Measurements from ENCODE around the gene VCL. TPM values are rescaled to one million over a fixed set of nuclear protein-coding genes. Genes with fewer than 3 reads are reported as not detected.

VCL gene
- total RNA-seq, 4 donors from 2014 or later, result 54.8 to 92.9 (median 64.7) TPM

DNA sequence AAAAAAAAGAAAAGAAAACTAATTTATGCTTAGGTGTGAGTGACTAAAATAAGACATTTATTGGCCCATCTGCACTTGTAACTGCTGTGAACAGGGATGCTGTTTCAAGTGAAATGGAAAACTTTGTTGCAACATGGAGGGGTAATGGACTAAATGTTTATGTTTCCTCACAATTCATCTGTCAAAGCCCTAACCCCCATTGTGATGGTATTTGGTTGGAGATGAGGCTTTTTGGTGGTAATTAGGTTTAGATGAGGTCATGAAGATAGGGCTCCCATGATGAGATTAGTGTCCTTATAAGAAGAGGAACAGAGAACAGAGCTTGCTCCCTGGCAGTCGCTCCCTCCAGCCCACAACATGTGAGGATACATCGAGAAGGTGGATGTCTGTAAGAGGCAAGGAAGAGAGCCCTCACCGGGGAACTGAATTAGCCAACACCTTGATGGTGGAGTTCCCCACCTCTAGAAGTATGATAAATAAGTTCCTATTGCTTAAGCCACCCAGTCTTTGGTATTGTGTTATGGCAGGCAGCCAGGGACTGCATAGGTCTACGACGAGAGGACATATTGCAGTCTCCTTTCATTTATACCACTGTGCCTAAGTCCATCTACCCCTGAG lies 28.6 kb upstream of the VCL start:
- WGBS, result 73% methylated on average over 5 of the region's 5 CpGs
- Histone ChIP-seq H3K27ac (no peak overlapping the region), H3K27me3 (no peaks in the 10 kb centered on the region), H3K36me3 (no peaks in the 10 kb centered on the region), H3K4me3 (no peak overlapping the region), H3K4me1 (peaks cover 27% of the 10 kb centered on the region), H3K9me3 (no peaks in the 10 kb centered on the region)
- DNase-seq (ENCODE audit: low spot score in 2 of 2), result no peak
- no peak for TF ChIP-seq EP300 (IDR thresholded peaks at IDR 0.05)
- no peak for TF ChIP-seq POLR2A (IDR thresholded peaks at IDR 0.05)
- no peak for TF ChIP-seq POLR2AphosphoS5 (IDR thresholded peaks at IDR 0.05)
- TF ChIP-seq, protein P1, sequence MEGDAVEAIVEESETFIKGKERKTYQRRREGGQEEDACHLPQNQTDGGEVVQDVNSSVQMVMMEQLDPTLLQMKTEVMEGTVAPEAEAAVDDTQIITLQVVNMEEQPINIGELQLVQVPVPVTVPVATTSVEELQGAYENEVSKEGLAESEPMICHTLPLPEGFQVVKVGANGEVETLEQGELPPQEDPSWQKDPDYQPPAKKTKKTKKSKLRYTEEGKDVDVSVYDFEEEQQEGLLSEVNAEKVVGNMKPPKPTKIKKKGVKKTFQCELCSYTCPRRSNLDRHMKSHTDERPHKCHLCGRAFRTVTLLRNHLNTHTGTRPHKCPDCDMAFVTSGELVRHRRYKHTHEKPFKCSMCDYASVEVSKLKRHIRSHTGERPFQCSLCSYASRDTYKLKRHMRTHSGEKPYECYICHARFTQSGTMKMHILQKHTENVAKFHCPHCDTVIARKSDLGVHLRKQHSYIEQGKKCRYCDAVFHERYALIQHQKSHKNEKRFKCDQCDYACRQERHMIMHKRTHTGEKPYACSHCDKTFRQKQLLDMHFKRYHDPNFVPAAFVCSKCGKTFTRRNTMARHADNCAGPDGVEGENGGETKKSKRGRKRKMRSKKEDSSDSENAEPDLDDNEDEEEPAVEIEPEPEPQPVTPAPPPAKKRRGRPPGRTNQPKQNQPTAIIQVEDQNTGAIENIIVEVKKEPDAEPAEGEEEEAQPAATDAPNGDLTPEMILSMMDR (IDR thresholded peaks at IDR 0.05), result no peak

DNA sequence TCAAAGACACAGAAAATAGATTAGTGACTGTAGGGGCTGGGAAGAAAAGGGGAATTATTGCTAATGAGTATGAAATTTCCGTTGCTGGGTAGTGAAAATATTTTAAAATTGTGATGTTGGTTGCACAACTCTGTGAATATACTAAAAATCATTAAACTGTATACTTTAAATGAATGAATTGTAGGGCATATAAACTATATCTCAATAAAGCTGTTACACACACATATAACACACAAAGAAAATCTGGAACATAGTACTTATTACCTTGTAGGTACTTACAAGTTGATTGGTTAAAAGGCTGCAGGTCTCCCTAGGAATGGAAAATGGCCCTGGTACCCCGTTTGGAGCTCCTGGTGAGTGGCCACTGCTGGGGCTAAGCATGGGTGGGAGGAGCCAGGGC lies 27.1 kb upstream of the VCL start:
- TF ChIP-seq EP300 (IDR thresholded peaks at IDR 0.05) (no peak), POLR2A (IDR thresholded peaks at IDR 0.05) (no peak), POLR2AphosphoS5 (IDR thresholded peaks at IDR 0.05) (no peak)
- TF ChIP-seq, protein P1 (IDR thresholded peaks at IDR 0.05), result no peak
- no peak overlapping the region for H3K27ac ChIP-seq
- no peaks in the 10 kb centered on the region for H3K9me3 ChIP-seq
- H3K27me3 ChIP-seq, result no peaks in the 10 kb centered on the region
- no peak for DNase-seq (ENCODE audit: low spot score in 2 of 2)
- peaks cover 17% of the 10 kb centered on the region for H3K4me1 ChIP-seq
- 95% methylated on average over 2 of the region's 2 CpGs for WGBS
- H3K4me3 ChIP-seq, result no peak overlapping the region
- no peaks in the 10 kb centered on the region for H3K36me3 ChIP-seq

DNA sequence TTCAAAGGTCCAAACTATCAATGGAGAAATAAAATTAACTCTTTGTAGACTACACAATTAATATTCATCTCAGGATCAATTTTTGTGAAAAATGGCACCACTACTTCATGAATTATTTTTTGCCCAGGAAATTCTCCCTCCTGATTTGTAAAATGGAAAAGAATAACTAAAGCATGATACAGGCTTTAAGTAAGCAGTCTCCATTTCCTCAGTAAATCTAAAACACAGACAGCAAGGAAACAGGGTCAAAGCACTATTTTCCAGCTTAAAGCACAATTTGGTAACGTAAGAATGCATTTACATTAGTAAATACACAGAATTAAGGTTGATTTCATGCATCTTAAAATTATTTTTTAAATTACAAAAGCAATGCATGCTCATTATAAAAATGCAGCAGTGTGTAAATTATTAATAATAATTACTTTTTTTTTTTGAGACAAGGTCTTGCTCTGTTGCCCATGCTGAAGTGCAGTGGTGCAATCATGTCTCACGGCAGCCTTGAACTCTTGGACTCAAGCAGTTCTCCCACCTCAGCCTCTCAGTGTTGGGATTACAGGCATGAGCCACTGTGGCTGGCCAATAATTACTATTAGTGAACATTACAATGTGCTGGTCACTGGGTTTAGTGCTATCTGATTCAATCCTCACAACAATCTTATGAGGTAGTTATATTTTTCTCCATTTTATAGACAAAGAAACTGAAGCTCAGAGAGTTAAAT lies 26.1 kb upstream of the VCL start:
- WGBS, result 91% methylated on average over 2 of the region's 2 CpGs
- no peak for TF ChIP-seq POLR2A (IDR thresholded peaks at IDR 0.05)
- no peak for TF ChIP-seq POLR2AphosphoS5 (IDR thresholded peaks at IDR 0.05)
- TF ChIP-seq, protein P1 (IDR thresholded peaks at IDR 0.05), result no peak
- no peak for TF ChIP-seq EP300 (IDR thresholded peaks at IDR 0.05)
- Histone ChIP-seq H3K27me3 (no peaks in the 10 kb centered on the region), H3K4me3 (no peak overlapping the region), H3K27ac (no peak overlapping the region), H3K4me1 (peaks cover 8% of the 10 kb centered on the region), H3K36me3 (no peaks in the 10 kb centered on the region), H3K9me3 (no peaks in the 10 kb centered on the region)
- no peak for DNase-seq (ENCODE audit: low spot score in 2 of 2)

DNA sequence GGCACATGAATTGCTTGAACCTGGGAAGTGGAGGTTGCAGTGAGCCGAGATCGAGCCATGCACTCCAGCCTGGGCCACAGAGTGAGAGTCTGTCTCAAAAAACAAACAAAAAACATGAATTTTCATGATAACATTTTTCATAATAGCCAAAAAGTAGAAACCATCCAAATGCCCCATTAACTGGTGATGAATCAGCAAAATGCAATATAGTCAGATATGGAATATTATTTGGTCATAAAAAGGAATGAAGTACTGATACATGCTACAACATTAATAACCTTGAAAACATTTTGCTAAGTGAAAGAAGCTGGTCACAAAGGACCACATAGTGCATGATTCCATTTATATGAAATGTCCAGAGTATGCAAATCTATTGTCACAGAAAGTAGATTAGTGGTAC lies 24.5 kb upstream of the VCL start:
- 100% methylated on average over 2 of the region's 2 CpGs for WGBS
- no peak for DNase-seq (ENCODE audit: low spot score in 2 of 2)
- no peak for TF ChIP-seq POLR2A (IDR thresholded peaks at IDR 0.05)
- TF ChIP-seq, protein P1 (IDR thresholded peaks at IDR 0.05), result no peak
- TF ChIP-seq POLR2AphosphoS5 (IDR thresholded peaks at IDR 0.05), result no peak
- no peak for TF ChIP-seq EP300 (IDR thresholded peaks at IDR 0.05)

DNA sequence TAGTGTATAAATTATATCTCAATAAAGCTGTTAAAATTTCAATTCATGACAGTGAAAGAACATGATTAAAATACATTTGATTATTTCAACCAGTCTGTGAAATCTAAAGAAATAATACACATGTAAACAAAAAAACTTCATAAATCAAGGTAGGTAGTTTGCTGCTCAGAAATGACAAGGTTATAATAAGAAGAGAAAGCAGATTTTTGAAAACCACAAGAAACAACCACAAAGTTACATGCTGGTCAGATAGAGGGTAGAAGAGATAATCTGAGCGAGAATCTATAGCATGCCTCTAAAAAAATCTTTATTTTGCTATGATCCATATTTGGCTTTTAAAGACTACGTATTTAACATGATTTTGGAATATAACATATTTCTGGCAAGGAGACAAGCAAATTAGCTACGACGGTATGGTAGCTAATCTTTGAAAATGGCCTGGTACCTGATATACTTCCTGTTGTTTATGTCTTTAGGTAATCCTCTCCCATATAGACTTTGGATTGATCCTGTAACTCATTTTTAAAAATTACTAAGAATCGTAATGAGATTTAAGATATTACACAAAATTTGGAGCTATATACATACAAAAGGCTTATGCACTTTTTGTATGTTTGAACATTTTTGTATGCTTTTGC lies 23.5 kb upstream of the VCL start:
- no peak for TF ChIP-seq POLR2AphosphoS5 (IDR thresholded peaks at IDR 0.05)
- TF ChIP-seq POLR2A (IDR thresholded peaks at IDR 0.05), result no peak
- no peak for TF ChIP-seq EP300 (IDR thresholded peaks at IDR 0.05)
- TF ChIP-seq, protein P1 (IDR thresholded peaks at IDR 0.05), result no peak
- Histone ChIP-seq H3K9me3 (no peaks in the 10 kb centered on the region), H3K4me3 (no peak overlapping the region), H3K27me3 (no peaks in the 10 kb centered on the region), H3K27ac (no peak overlapping the region), H3K36me3 (no peaks in the 10 kb centered on the region), H3K4me1 (no peaks in the 10 kb centered on the region)
- WGBS, result 83% methylated on average over 5 of the region's 5 CpGs
- DNase-seq (ENCODE audit: low spot score in 2 of 2), result no peak

More for the DNA sequence above, 24.5 kb upstream of the VCL start:
- Histone ChIP-seq H3K4me3 (no peak overlapping the region), H3K36me3 (no peaks in the 10 kb centered on the region), H3K9me3 (no peaks in the 10 kb centered on the region), H3K4me1 (no peaks in the 10 kb centered on the region), H3K27ac (no peak overlapping the region), H3K27me3 (no peaks in the 10 kb centered on the region)

Measured in suprapubic skin (tissue), 4 donors.